Esophagus squamous epithelium (tissue), 4 donors: ENCODE results near the gene KIF18B.

ENCODE experiments used
- CTCF ChIP-seq, 6 experiments: fragments of 450-650 bp in 4 of 6; fragments of 200-600 bp in 2 of 6; sonication (generic) in 2 of 6; IDR thresholded peaks; one replicate each; pipeline ENCODE4 v1.5.1; 2016 to 2019; ENCODE audit warnings: antibody characterized with exemption in 6 of 6, mild to moderate bottlenecking in 4 of 6, moderate library complexity in 4 of 6
- POLR2A ChIP-seq, 4 donors: fragments of 450-650 bp; IDR thresholded peaks; one replicate each; pipeline ENCODE4 v1.6.1; 2017; ENCODE audit warnings: antibody characterized with exemption in 4 of 4, mild to moderate bottlenecking in 4 of 4, moderate library complexity in 3 of 4

GRCh38 chr17:44928136-44928535 lies 19.4 kb downstream of the KIF18B start:
- TF ChIP-seq CTCF (IDR thresholded peaks at IDR 0.05) (no peak), POLR2A (IDR thresholded peaks at IDR 0.05) (no peak)
